ENCODE measurements around the gene CEP164.

- TF ChIP-seq EZH2 (IDR thresholded peaks at IDR 0.05; ENCODE audit: borderline replicate concordance, low read length) (no peak), CTCF (conservative IDR thresholded peaks at IDR 0.05 in 1 of 2, IDR thresholded peaks at IDR 0.05 in 1 of 2; ENCODE audit: extremely low read depth in 1 of 2, insufficient read depth in 1 of 2, low read depth in 1 of 2, low read length in 2 of 2) (no peak)
Observed at GRCh38 chr11:117384045-117384444, 56.4 kb downstream of the CEP164 start.
